ENCODE results near the gene PTGDR.
A peak's percentile ranks its signal among the peaks of the same experiment; 100 is the strongest.

Gene PTGDR

DNA sequence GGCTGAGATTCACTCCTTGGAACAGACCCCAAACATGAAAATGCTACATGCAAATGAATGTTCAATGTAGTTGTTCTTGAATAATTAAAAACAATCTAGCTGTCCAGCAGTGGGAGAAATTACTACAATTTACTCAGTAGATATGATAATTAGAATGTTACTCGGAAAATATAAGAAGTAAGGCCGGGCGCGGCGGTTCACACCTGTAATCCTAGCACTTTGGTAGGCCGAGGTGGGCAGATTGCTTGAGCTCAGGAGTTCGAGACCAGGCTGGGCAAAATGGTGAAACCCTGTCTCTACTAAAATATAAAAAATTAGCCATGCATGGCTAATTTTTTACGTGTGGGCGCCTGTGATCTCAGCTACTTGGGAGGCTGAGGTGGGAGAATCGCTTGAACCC, 31.3 kb downstream of the PTGDR start:
- Histone ChIP-seq H3K9me3 (no peaks in the 10 kb centered on the region), H3K36me3 (no peaks in the 10 kb centered on the region), H3K27me3 (no peaks in the 10 kb centered on the region), H3K4me1 (no peaks in the 10 kb centered on the region), H3K4me3 (ENCODE audit: low read depth, low read length) (no peak overlapping the region)
- TF ChIP-seq, protein P1, sequence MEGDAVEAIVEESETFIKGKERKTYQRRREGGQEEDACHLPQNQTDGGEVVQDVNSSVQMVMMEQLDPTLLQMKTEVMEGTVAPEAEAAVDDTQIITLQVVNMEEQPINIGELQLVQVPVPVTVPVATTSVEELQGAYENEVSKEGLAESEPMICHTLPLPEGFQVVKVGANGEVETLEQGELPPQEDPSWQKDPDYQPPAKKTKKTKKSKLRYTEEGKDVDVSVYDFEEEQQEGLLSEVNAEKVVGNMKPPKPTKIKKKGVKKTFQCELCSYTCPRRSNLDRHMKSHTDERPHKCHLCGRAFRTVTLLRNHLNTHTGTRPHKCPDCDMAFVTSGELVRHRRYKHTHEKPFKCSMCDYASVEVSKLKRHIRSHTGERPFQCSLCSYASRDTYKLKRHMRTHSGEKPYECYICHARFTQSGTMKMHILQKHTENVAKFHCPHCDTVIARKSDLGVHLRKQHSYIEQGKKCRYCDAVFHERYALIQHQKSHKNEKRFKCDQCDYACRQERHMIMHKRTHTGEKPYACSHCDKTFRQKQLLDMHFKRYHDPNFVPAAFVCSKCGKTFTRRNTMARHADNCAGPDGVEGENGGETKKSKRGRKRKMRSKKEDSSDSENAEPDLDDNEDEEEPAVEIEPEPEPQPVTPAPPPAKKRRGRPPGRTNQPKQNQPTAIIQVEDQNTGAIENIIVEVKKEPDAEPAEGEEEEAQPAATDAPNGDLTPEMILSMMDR (IDR thresholded peaks at IDR 0.05; ENCODE audit: low read depth, low read length) = no peak
- no peak for DNase-seq

DNA sequence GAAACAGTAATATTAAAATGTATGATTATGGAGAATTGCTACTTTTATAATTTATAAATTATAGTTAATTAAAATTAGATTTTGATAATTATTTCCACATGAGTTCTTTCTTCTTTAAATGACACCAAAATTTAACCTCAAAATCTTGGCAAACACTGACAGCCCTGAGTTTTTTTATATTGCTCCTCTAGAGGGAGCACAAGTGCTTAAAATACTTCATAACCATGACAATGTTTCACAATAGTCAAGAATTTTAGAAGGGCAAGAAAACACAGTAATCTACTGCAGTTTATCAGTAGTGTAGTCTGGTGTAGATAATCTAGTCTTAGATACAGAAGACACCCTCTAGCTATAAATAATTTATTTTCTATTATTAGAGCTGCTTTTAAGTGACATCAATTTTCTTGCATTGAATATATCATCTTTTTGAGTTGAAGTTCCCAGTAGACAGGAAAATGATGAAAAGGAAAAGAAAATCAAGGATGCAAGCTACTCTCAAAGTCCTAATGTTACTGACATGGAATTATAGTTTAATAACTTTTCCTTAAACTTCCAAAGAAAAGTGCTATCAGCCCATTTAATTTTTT, 32.3 kb downstream of the PTGDR start:
- Histone ChIP-seq H3K27me3 (no peaks in the 10 kb centered on the region), H3K4me1 (no peaks in the 10 kb centered on the region), H3K9me3 (no peaks in the 10 kb centered on the region), H3K36me3 (no peaks in the 10 kb centered on the region), H3K4me3 (ENCODE audit: low read depth, low read length) (no peak overlapping the region)
- TF ChIP-seq, protein P1 (IDR thresholded peaks at IDR 0.05; ENCODE audit: low read depth, low read length) = peak; percentile 73
- DNase-seq = no peak

DNA sequence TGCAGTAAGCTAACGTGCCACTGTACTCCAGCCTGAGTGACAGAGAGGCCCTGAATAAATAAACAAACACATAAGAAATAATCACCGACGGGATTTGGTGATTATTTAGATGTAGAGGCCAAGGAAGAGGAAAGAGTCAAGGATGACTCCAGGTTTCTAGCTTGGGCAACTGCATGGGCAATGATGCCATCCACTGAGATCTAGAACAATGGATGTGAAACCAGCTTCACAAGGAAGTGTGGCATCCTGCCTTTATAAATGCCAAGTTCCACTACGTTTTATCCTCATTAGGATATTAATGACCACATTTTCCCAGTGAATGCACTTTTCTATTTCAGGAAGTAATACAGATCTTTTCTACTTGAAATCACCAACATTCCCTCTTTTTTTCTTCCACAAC, 35.7 kb downstream of the PTGDR start:
- Histone ChIP-seq H3K4me1 (no peaks in the 10 kb centered on the region), H3K4me3 (ENCODE audit: low read depth, low read length) (no peak overlapping the region), H3K36me3 (no peaks in the 10 kb centered on the region), H3K27me3 (no peaks in the 10 kb centered on the region), H3K9me3 (no peaks in the 10 kb centered on the region)
- no peak for DNase-seq
- TF ChIP-seq, protein P1 (IDR thresholded peaks at IDR 0.05; ENCODE audit: low read depth, low read length) = no peak

DNA sequence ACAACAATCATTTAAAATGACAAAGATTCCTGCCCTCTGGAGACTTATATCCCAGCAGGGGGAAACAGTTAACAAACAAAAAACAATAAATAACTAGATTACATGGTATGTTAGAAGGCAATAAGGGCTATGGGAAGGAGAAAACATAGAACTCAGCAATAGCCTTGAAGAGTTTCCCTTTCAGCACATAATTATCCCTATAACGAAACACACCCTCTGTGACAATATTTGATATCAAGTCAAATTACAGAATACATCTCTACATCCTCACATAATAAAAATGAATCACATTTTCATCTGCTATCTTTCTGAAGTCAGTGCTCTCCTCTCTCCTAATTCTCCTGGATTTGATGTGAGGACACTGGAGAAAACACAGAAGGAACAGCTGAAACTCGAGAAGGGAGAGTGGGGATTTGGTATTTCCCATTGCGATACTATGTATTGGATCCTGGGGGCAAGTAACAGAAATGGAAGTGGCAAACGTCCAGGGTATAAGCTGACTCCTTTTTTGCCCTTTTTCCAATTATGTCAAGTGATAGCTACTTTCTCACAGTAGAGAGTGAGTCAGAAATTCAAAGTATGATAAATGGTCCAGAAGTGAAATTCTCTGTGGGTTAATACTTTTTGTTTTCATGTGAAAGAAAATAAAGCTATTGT, 36.9 kb downstream of the PTGDR start:
- no peaks in the 10 kb centered on the region for H3K4me1 ChIP-seq
- H3K27me3 ChIP-seq = no peaks in the 10 kb centered on the region
- no peak for DNase-seq
- no peaks in the 10 kb centered on the region for H3K9me3 ChIP-seq
- H3K4me3 ChIP-seq (ENCODE audit: low read depth, low read length) = no peak overlapping the region
- no peaks in the 10 kb centered on the region for H3K36me3 ChIP-seq
- TF ChIP-seq, protein P1 (IDR thresholded peaks at IDR 0.05; ENCODE audit: low read depth, low read length) = no peak

DNA sequence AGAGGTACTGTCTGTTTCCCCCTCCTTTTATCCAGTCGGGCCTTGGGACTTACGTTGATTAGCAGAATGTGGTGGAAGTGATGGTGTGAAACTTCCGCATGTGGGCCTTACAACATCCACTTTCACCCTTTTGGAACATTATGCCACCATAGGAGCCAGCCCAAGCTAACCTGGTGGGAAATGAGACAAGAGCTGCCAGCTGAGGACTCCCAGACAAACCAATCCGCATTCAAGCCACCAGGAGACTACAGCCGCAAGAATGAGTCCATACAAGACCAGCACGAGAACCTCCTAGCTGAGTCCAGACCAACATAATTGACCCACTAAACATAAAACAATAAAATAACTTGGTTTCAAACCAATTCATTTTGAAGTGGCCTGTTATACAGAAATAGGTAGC, 37.5 kb downstream of the PTGDR start:
- no peak overlapping the region for H3K4me3 ChIP-seq (ENCODE audit: low read depth, low read length)
- TF ChIP-seq, protein P1 (IDR thresholded peaks at IDR 0.05; ENCODE audit: low read depth, low read length) = no peak
- no peaks in the 10 kb centered on the region for H3K9me3 ChIP-seq
- no peaks in the 10 kb centered on the region for H3K27me3 ChIP-seq
- H3K36me3 ChIP-seq = no peaks in the 10 kb centered on the region
- no peaks in the 10 kb centered on the region for H3K4me1 ChIP-seq
- DNase-seq = no peak

DNA sequence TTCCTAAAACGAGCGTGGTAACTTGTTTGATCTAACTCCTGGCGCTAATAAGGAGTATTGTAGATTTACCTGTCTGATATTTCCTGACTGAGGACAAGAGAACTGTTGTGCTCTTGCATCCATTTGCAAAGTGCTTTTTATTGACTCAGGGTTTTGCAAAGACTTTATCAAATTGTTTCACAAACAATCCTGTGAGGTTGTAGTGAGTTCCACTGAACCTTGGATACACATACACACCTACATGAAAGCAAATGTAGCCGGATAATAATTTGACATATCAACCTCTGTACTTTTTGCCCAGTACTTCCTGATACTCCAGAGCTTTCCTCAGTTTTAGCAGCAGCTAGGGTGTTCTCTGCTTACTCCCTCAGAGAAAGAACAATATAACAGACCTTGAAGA, 39.9 kb downstream of the PTGDR start:
- TF ChIP-seq, protein P1 (IDR thresholded peaks at IDR 0.05; ENCODE audit: low read depth, low read length) = no peak
- Histone ChIP-seq H3K4me3 (ENCODE audit: low read depth, low read length) (no peak overlapping the region), H3K36me3 (no peaks in the 10 kb centered on the region), H3K27me3 (no peaks in the 10 kb centered on the region), H3K9me3 (no peaks in the 10 kb centered on the region), H3K4me1 (no peaks in the 10 kb centered on the region)
- no peak for DNase-seq
